OCI-LY3 (cell line): Measurements from ENCODE around the gene CASS4.

Source experiments
- H2AFZ ChIP-seq: fragments of 200-600, 300-600 bp; shearing (Covaris generic); 2 replicates; pipeline ENCODE4 v1.6.0; 2014; ENCODE audit warnings: antibody characterized with exemption, low read depth, low read length
- H3K27ac ChIP-seq: fragments of 200-600, 300-600 bp; sonication (generic); 2 replicates; pipeline ENCODE4 v1.5.1; 2014; ENCODE audit warnings: mild to moderate bottlenecking, low read length, moderate library complexity, mixed read lengths
- H3K27me3 ChIP-seq: fragments of 200-600, 300-600 bp; sonication (generic); 2 replicates; pipeline ENCODE4 v1.6.1; 2014; ENCODE audit warnings: low read depth, low read length, mixed read lengths
- H3K36me3 ChIP-seq: fragments of 200-600, 300-600 bp; sonication (generic); replicated peaks from 2 replicates; pipeline ENCODE3; 2014; ENCODE audit warnings: low read depth, low read length, mixed read lengths
- H3K4me1 ChIP-seq: fragments of 300-600, 200-600 bp; sonication (generic); 2 replicates; pipeline ENCODE4 v1.6.1; 2014; ENCODE audit warnings: low read length, mixed read lengths
- H3K4me2 ChIP-seq: fragments of 200-600, 300-600 bp; sonication (generic); 2 replicates; pipeline ENCODE4 v1.6.1; 2014; ENCODE audit warnings: low read length, mixed read lengths
- H3K4me3 ChIP-seq: fragments of 300-600, 200-600 bp; sonication (generic); 2 replicates; pipeline ENCODE4 v1.5.1; 2014; ENCODE audit warnings: antibody characterized with exemption, mild to moderate bottlenecking, low read length, moderate library complexity
- H3K79me2 ChIP-seq: fragments of 300-600, 200-600 bp; shearing (Covaris generic); 2 replicates; pipeline ENCODE4 v1.6.1; 2014; ENCODE audit warnings: mild to moderate bottlenecking, low read length, mixed read lengths
- H3K9ac ChIP-seq: fragments of 300-600, 200-600 bp; shearing (Covaris generic); 2 replicates; pipeline ENCODE4 v1.6.0; 2014; ENCODE audit warnings: mild to moderate bottlenecking, low read length, moderate library complexity
- H3K9me3 ChIP-seq: fragments of 200-600, 300-600 bp; shearing (Covaris generic); 2 replicates; pipeline ENCODE4 v1.6.1; 2014; ENCODE audit warnings: low read length, mixed read lengths; ENCODE audit not compliant: insufficient read depth
- H4K20me1 ChIP-seq: fragments of 200-600, 300-600 bp; sonication (generic); 2 replicates; pipeline ENCODE4 v1.6.1; 2016; ENCODE audit warnings: low read length, mixed read lengths; ENCODE audit not compliant: insufficient read depth
- CTCF ChIP-seq: fragments of 200-600, 300-600 bp; sonication (generic); IDR thresholded peaks from 2 replicates; pipeline ENCODE4 v1.5.1; 2014; ENCODE audit warnings: antibody characterized with exemption, low read length, low read depth
- EZH2phosphoT487 ChIP-seq: fragments of 200-600 bp; shearing (Covaris generic); IDR thresholded peaks from 2 replicates; pipeline ENCODE4 v1.6.1; 2018; ENCODE audit warnings: antibody characterized with exemption, mixed run types, low read depth

CASS4 gene

GRCh38 chr20:56437196-56437960 lies 25.3 kb downstream of the CASS4 start:
- Histone ChIP-seq H3K4me3 (no peak overlapping the region), H4K20me1 (no peaks in the 10 kb centered on the region), H3K79me2 (no peaks in the 10 kb centered on the region), H3K27ac (no peak overlapping the region), H3K4me2 (no peak overlapping the region), H2AFZ (no peak overlapping the region), H3K9ac (no peak overlapping the region), H3K27me3 (no peaks in the 10 kb centered on the region), H3K36me3 (no peaks in the 10 kb centered on the region), H3K4me1 (peaks cover 32% of the 10 kb centered on the region), H3K9me3 (no peaks in the 10 kb centered on the region)
- no peak for TF ChIP-seq CTCF
- TF ChIP-seq EZH2phosphoT487 = no peak

GRCh38 chr20:56438284-56438683 lies 26.2 kb downstream of the CASS4 start:
- Histone ChIP-seq H3K9ac (no peak overlapping the region), H3K79me2 (no peaks in the 10 kb centered on the region), H4K20me1 (no peaks in the 10 kb centered on the region), H3K27me3 (no peaks in the 10 kb centered on the region), H3K9me3 (no peaks in the 10 kb centered on the region), H3K4me1 (peaks cover 36% of the 10 kb centered on the region), H2AFZ (no peak overlapping the region), H3K36me3 (no peaks in the 10 kb centered on the region), H3K27ac (no peak overlapping the region), H3K4me2 (no peak overlapping the region), H3K4me3 (no peak overlapping the region)
- TF ChIP-seq EZH2phosphoT487 (no peak), CTCF (no peak)

GRCh38 chr20:56439771-56440291 lies 27.8 kb downstream of the CASS4 start:
- H3K9ac ChIP-seq = no peak overlapping the region
- no peaks in the 10 kb centered on the region for H3K79me2 ChIP-seq
- H3K4me3 ChIP-seq = no peak overlapping the region
- no peaks in the 10 kb centered on the region for H3K9me3 ChIP-seq
- peak overlapping the region; percentile 41; the same call in 1 of the 2 replicates for H3K4me2 ChIP-seq
- no peaks in the 10 kb centered on the region for H3K36me3 ChIP-seq
- H3K27me3 ChIP-seq = no peaks in the 10 kb centered on the region
- peaks cover 36% of the 10 kb centered on the region for H3K4me1 ChIP-seq
- no peaks in the 10 kb centered on the region for H4K20me1 ChIP-seq
- no peak overlapping the region for H2AFZ ChIP-seq
- H3K27ac ChIP-seq = no peak overlapping the region
- TF ChIP-seq EZH2phosphoT487 (no peak), CTCF (no peak)

GRCh38 chr20:56440346-56441007 lies 28.4 kb downstream of the CASS4 start:
- H3K9ac ChIP-seq = no peak overlapping the region
- no peaks in the 10 kb centered on the region for H3K79me2 ChIP-seq
- no peaks in the 10 kb centered on the region for H3K9me3 ChIP-seq
- TF ChIP-seq CTCF = no peak
- no peak for TF ChIP-seq EZH2phosphoT487
- H3K27ac ChIP-seq = 0 out of 2 replicates have a peak overlapping the region, but pooled peaks have one; percentile 2
- H3K4me1 ChIP-seq = peaks cover 30% of the 10 kb centered on the region
- H3K4me3 ChIP-seq = no peak overlapping the region
- H3K27me3 ChIP-seq = no peaks in the 10 kb centered on the region
- no peaks in the 10 kb centered on the region for H4K20me1 ChIP-seq
- H3K36me3 ChIP-seq = no peaks in the 10 kb centered on the region
- no peak overlapping the region for H2AFZ ChIP-seq
- peak overlapping the region; percentile 41 for H3K4me2 ChIP-seq
